Dedifferentiated amniotic fluid mesenchymal stem cell (primary cell): Measurements from ENCODE around the gene ACACA.

ENCODE experiments used
- DNase-seq: peaks from one replicate; pipeline ENCODE4 v3.0.0-alpha.2; 2016; ENCODE audit errors: extremely low spot score

ACACA gene

GRCh38 chr17:37134050-37134449, 272.6 kb downstream of the ACACA start:
- no peak for DNase-seq

- DNase-seq = no peak
These were observed 273.5 kb downstream of the ACACA start for GRCh38 chr17:37133136-37133535.

DNA sequence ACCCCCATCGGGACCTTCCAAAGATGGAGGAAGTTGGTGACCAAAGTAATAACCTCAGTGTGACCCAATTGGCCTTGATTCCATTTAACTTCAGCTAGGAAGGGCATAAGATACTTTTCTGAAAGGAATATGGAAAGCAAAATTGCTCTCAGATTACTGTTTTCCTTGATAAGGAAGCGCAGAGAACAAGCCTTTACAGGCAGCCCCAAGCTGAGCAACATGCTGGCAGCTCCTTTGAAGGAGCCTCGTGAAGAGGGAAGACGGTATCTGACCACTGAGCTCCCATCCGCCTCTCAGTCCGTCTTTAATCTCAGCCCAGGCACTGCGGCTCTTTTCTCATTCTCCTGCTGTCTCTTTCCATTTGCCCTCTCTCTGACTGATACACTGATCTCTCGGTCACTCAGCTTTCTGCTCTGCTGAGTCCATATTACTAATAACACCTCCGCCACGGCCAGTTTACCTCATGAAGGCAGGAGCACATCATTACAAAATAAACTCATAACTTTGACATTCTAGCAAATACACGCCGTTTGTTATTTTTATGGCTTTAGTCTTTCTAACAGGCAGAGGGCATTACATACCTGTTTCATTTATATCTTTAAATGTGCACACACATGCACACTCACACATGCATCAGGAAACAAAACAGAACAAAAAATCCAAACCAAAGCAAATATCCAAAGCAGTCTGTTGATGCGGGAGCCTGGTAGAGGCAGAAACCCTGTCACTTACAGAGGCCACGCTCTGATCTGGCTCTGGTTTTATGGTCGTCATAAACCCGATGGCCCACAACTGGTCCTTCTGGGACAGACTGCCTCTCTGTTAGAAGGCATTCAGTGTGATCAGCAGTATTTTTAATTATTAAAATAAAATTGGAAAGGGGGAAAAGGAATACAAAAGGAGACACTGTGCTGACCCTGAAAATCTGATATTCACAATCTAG, 274.7 kb downstream of the ACACA start:
- no peak for DNase-seq

GRCh38 chr17:37130984-37131446, 275.6 kb downstream of the ACACA start:
- DNase-seq = no peak

DNA sequence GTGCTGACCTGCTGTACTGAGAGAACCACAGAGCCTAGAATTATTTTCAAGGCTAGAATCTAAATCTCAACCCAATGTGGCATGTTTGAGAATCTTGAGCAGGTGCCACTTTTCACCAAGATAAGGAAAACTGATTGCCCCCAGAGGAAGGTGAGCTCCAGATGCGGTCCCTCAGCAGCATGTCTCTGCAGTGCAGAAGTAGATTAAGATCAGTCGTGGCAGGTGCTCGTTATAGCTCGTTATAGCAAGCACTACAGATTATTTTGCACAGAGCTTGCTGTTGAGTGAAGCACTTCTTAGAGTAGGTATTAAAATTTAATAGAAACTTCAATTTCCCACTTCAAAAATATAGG, 281.8 kb downstream of the ACACA start:
- no peak for DNase-seq

GRCh38 chr17:37123941-37124820, 282.5 kb downstream of the ACACA start:
- no peak for DNase-seq

DNA sequence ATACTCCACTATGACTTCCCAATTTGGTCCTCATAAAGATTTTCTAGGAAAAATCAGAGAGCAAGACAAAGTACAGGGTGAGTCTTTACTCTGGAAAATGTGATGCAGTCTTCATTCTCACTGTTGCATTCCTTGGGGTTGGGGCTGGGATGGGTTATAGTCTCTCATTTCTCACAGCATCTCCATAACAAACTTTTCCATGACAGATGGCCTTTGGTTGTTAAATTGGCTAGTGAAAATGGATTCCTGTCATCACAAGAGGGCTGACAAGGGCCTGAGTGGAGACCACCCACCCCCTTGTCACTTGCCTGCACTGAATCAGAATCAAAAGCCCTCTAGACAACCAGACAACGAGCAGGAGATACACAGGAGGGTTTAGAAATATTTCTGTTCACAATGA, 283.2 kb downstream of the ACACA start:
- no peak for DNase-seq

DNA sequence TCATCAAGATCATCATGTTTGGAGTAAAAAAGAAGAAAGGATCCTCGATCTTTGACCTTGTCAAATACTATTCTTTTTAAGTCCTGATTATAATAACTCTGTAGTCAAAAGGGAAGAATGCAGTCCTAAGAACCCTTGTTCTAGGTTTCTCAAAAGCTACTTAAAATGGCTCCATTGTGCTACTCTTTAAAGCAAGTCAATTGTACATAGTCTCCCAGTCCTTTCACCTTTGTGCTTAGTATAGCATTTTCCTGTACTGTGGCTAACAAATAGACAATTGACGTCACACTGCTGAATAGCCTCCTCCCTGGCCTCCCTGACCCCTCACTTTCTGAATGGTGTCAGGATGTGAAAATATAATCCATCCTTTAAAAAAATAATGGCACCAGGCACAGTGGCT, 285.0 kb downstream of the ACACA start:
- DNase-seq = no peak

DNA sequence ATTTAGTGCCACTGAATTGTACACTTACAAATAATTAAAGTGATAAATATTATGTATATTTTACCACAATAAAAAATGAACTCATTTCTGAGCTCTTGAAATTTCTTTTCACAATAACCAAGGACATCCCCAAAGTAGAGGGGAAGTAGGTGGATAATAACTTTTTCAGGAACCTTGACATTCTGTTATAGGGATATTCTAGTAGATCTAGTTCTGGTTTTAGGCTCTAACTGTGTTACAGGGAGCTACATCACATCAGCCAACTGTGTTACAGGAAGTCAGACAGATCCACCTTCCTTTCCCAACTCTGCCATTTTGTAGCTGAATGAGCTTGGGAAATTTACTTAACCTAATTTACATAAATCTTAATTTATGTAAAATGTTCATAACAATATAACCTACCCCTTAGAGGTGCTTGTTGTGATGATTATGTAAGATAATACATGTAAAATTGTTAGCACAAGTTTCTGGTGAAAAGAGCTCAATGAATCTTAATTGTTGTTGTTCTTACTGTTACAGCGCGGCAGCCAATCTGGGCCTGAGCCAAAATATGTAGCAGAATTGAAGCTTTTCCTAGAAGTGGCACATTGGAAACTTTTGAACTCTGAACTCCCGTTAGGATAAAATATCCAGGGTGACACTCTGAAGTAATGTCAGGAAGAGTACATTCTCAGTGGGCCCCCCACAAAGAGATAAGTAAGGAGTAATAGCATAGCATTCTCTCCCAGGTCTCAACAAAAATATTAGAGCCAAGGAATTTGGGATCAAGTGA, 288.1 kb downstream of the ACACA start:
- DNase-seq = no peak

DNA sequence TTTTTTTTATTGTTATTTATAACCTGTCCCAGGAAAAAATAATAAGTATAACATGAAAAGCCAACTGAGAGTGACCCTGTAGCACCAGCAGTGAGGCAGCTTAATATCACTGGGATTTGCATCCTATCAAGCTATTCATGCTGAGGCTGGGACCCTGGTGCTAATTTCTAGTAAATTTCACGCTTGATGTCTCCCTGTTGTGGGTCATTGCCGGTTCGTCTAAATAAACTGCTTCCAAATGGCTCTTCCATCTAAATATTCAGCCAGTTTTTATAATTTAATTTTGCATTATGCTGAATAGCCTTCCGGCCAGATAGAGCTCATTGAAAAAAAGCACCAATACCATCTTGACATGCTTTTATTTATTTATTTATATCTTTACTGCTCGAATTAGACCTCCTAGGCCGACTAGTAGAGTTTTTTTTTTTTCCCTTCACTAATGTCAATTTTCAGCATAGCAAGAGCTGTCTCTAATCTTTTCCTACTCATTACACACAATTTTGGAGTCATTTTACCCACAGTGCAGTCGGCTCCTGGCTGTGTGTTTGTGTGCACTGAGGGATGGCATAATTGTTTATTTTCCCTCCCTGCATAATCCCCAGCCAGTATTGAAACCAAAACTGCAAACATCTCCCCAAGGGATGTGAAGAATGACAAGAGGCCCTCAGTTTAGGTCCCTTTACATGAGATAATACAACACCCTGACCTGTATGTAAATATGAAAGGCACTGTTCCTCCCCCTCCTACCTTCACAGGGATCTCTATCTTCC, 289.1 kb downstream of the ACACA start:
- DNase-seq = no peak

- DNase-seq = no peak
These were observed 289.9 kb downstream of the ACACA start for GRCh38 chr17:37116671-37117185.

- no peak for DNase-seq
These were observed 295.3 kb downstream of the ACACA start for GRCh38 chr17:37111329-37111728.

- no peak for DNase-seq
These were observed 295.9 kb downstream of the ACACA start for GRCh38 chr17:37110746-37111145.

DNA sequence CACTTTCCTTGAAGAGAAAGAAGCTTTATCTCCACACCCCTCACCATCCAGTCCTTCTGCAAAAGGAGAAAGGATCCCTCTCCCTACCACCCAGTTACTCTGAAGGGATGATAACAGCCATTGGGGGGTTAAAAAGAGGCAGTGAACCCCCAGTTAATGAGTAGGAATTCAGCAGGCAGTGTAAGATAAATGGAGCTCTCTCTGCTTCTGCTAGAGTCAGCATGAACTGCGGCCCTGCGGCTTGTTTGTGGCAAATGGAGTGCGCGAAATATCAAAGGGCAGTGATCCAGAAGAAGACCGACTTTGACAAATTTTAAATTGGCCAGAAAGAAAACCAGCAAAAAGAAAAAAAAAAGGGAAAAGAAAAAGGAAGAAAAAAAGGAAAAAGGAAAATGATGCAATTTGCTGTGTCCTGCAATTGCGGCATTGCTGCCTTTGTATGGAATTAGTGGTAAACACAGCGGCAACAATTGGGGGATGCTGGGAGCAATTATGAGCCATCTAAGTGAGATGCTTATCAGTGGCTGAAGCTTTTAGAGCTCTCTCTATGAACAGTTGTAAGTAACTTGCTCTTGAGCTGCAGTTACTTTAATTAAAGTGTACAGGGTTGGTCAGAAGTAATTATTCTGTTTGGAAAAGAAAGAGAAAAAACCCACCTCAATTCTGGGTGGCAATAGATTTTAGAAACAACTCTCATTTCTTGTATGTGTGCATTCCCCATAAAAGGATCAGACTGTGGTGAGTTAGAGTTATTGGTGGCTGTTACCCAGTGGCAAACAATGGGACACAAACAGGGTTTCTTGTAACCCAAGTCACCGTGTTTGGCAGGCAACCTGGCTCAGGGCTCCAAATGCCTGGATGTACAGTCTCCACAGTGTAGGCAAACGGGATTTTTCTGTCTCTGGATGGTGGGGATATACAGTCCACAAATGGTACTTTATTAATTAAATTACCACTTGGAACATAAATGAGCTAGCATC, 296.6 kb downstream of the ACACA start:
- DNase-seq = no peak

DNA sequence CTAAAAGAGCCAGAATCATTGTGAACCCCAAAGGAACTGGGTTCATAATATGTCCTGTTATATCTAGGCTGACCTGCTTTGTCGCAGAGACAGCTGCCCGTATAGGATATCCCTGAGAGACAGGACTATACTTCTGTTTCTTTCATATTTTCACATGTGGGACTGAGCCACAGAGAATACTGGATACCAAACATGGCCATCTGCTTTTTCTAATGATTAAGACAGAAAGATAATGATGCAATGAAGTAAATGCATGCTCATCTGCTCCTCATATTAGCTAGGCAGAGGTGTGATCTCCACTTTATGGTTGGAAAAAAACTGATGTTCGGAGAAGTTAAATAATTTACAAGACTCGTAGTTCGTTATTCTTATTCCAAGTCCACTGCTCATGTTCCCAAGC, 297.5 kb downstream of the ACACA start:
- DNase-seq = no peak

- no peak for DNase-seq
These were observed 299.1 kb downstream of the ACACA start for GRCh38 chr17:37107406-37108083.

DNA sequence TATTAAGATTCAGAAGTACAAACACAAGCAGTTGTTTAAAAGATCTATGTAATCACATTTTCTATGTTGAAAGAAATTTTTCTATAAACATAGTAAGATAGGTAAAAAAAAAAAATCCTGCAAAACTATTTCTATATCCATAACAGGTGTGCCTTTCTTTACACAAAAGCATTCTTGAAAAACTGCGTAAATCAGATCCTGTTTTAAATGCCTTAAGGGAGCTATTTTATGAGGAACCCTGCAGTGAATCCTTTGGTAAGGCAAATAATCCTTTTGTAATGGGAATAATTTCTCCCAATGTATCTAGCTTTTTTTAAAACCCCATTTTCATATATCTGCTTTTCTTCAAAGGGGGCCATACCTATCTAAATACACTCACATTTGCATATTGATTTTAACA, 300.6 kb downstream of the ACACA start:
- no peak for DNase-seq

GRCh38 chr17:37103231-37103630, 303.4 kb downstream of the ACACA start:
- no peak for DNase-seq

DNA sequence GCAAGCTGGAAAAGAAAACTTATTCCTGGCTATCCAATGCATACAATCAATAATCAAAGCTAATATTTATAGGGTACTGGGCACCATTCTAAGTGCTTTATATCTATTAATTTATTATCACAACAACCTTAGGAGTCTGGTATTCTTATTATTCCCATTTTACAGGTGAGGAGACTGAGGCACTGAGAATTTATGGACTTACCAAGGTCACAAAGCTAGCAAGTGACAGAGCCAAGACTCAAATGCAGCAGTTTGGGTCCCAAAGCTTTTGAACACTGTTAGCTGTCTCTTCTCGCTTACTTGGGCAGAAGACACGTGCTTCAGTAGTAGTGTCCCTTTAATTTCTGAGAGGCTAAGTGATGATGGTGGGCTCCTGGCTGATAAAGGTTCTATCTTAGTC, 305.3 kb downstream of the ACACA start:
- no peak for DNase-seq
